DOHH2 (cell line): ENCODE data around the gene UBR7.
A peak's percentile ranks its signal among the peaks of the same experiment; 100 is the strongest.

Source experiments
- H3F3A ChIP-seq: fragments of 200-600 bp; sonication (generic), shearing (Covaris generic); 2 replicates; pipeline ENCODE4 v1.6.0; 2016; ENCODE audit warnings: antibody characterized with exemption, mild to moderate bottlenecking; ENCODE audit not compliant: control insufficient read depth, insufficient read depth
- H3K27ac ChIP-seq: fragments of 200-600 bp; sonication (generic); 2 replicates; pipeline ENCODE4 v1.5.1; 2014; ENCODE audit warnings: low read depth, mild to moderate bottlenecking, low read length, moderate library complexity
- H3K27me3 ChIP-seq: fragments of 200-600 bp; sonication (generic); 2 replicates; pipeline ENCODE4 v1.6.1; 2014; ENCODE audit warnings: mild to moderate bottlenecking, low read length, mixed read lengths; ENCODE audit not compliant: control insufficient read depth
- H3K36me3 ChIP-seq: fragments of 200-600 bp; sonication (generic); 2 replicates; pipeline ENCODE4 v1.6.1; 2014; ENCODE audit warnings: mild to moderate bottlenecking, low read length, moderate library complexity, mixed read lengths; ENCODE audit not compliant: control insufficient read depth
- H3K4me1 ChIP-seq: fragments of 200-600 bp; sonication (generic); 2 replicates; pipeline ENCODE4 v1.6.1; 2014; ENCODE audit warnings: mild to moderate bottlenecking, low read length, mixed read lengths; ENCODE audit not compliant: control insufficient read depth
- H3K4me2 ChIP-seq: fragments of 200-600 bp; sonication (generic); 2 replicates; pipeline ENCODE4 v1.6.0; 2014; ENCODE audit warnings: mild to moderate bottlenecking, low read length, moderate library complexity
- H3K4me3 ChIP-seq: fragments of 200-600 bp; sonication (generic); 2 replicates; pipeline ENCODE4 v1.5.1; 2014; ENCODE audit warnings: mild to moderate bottlenecking, low read length, mixed read lengths
- H3K79me2 ChIP-seq: fragments of 200-600 bp; sonication (generic); 2 replicates; pipeline ENCODE4 v1.6.1; 2014; ENCODE audit warnings: mild to moderate bottlenecking, low read length, mixed read lengths; ENCODE audit not compliant: control insufficient read depth
- H3K9me2 ChIP-seq: fragments of 200-600 bp; sonication (generic); replicated peaks from 2 replicates; pipeline ENCODE4 v1.6.1; 2014; ENCODE audit warnings: mild to moderate bottlenecking, low read length, mixed read lengths; ENCODE audit not compliant: control insufficient read depth
- H3K9me3 ChIP-seq: fragments of 200-600 bp; sonication (generic); 2 replicates; pipeline ENCODE4 v1.6.1; 2014; ENCODE audit warnings: antibody characterized with exemption, low read length, mixed read lengths; ENCODE audit not compliant: control insufficient read depth, insufficient read depth
- H4K20me1 ChIP-seq: fragments of 200-600 bp; sonication (generic); 2 replicates; pipeline ENCODE4 v1.6.0; 2014; ENCODE audit warnings: low read depth, mild to moderate bottlenecking, antibody characterized with exemption, low read length, moderate library complexity; ENCODE audit not compliant: control insufficient read depth, insufficient read depth
- CTCF ChIP-seq: fragments of 200-600 bp; sonication (generic); IDR thresholded peaks from one replicate; pipeline ENCODE4 v1.5.1; 2014; ENCODE audit warnings: antibody characterized with exemption, mild to moderate bottlenecking, low read depth, low read length; ENCODE audit not compliant: poor library complexity, severe bottlenecking
- EZH2phosphoT487 ChIP-seq: fragments of 200-600 bp; sonication (generic); IDR thresholded peaks from 2 replicates; pipeline ENCODE4 v1.6.1; 2017; ENCODE audit warnings: borderline replicate concordance, mild to moderate bottlenecking, antibody characterized with exemption, low read length, moderate library complexity, mixed read lengths

The UBR7 gene

GRCh38 chr14:93219103-93219726 lies 12.2 kb downstream of the UBR7 start:
- Histone ChIP-seq H3K4me1 (peaks cover 29% of the 10 kb centered on the region), H3F3A (peaks cover 14% of the 10 kb centered on the region), H3K27ac (peak overlapping the region; percentile 81), H4K20me1 (no peaks in the 10 kb centered on the region), H3K4me2 (peak overlapping the region; percentile 47), H3K9me2 (no peaks in the 10 kb centered on the region), H3K9me3 (no peaks in the 10 kb centered on the region), H3K4me3 (no peak overlapping the region), H3K36me3 (peaks cover 83% of the 10 kb centered on the region), H3K27me3 (no peaks in the 10 kb centered on the region), H3K79me2 (no peaks in the 10 kb centered on the region)
- TF ChIP-seq CTCF (peak; percentile 79), EZH2phosphoT487 (no peak)

DNA sequence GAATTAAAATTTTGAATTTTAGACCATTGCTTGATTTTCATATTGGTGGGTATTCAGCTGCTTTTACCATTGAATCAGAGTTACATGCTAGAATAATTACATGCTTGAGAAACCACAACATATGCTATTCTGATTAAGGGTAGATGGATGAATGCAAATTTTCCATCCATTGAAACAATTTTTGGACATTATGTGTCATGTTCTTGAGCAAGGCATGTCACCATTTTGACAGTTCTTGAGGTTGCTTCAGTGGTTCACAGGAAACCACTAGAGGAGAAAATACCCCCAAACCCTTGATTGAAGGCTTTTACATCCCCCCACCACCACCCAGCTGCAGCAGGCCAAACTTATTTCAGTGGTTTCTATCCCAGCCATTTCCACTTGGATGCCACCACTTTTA lies 13.5 kb downstream of the UBR7 start:
- Histone ChIP-seq H3K27me3 (no peaks in the 10 kb centered on the region), H3K9me3 (no peaks in the 10 kb centered on the region), H3K36me3 (peaks cover 81% of the 10 kb centered on the region), H3K4me2 (peak overlapping the region; percentile 47), H3K79me2 (no peaks in the 10 kb centered on the region), H3K27ac (peak overlapping the region; percentile 81), H4K20me1 (no peaks in the 10 kb centered on the region), H3K9me2 (no peaks in the 10 kb centered on the region), H3F3A (peaks cover 10% of the 10 kb centered on the region), H3K4me1 (peaks cover 29% of the 10 kb centered on the region), H3K4me3 (no peak overlapping the region)
- TF ChIP-seq CTCF: no peak
- TF ChIP-seq EZH2phosphoT487: no peak

- H3K79me2 ChIP-seq: no peaks in the 10 kb centered on the region
- no peak overlapping the region for H3K4me2 ChIP-seq
- H3K36me3 ChIP-seq: peaks cover 85% of the 10 kb centered on the region
- H3F3A ChIP-seq: peaks cover 10% of the 10 kb centered on the region
- no peak overlapping the region for H3K27ac ChIP-seq
- H3K9me3 ChIP-seq: no peaks in the 10 kb centered on the region
- H3K4me1 ChIP-seq: peaks cover 28% of the 10 kb centered on the region
- no peaks in the 10 kb centered on the region for H4K20me1 ChIP-seq
- TF ChIP-seq CTCF (no peak), EZH2phosphoT487 (no peak)
- no peaks in the 10 kb centered on the region for H3K9me2 ChIP-seq
- no peaks in the 10 kb centered on the region for H3K27me3 ChIP-seq
- no peak overlapping the region for H3K4me3 ChIP-seq
Observed at GRCh38 chr14:93223565-93223964, 16.5 kb downstream of the UBR7 start.
